Measurements from ENCODE around the gene GSDME.

Gene GSDME

GRCh38 chr7:24777806-24778205 lies 20.5 kb upstream of the GSDME start:
- Histone ChIP-seq H3K4me1 (ENCODE audit: control insufficient read depth, low read length) (no peaks in the 10 kb centered on the region), H3F3A (ENCODE audit: control insufficient read depth, insufficient read depth) (no peaks in the 10 kb centered on the region), H3K79me2 (ENCODE audit: control insufficient read depth, low read length) (no peaks in the 10 kb centered on the region), H3K36me3 (ENCODE audit: control insufficient read depth, low read length) (no peaks in the 10 kb centered on the region), H3K9me2 (replicated peaks; ENCODE audit: control insufficient read depth, low read length) (no peaks in the 10 kb centered on the region), H3K27me3 (ENCODE audit: control insufficient read depth, low read length) (no peaks in the 10 kb centered on the region), H3K4me3 (ENCODE audit: low read length) (no peak overlapping the region), H3K4me2 (ENCODE audit: low read length) (no peak overlapping the region), H3K27ac (ENCODE audit: low read depth, low read length) (no peak overlapping the region), H3K9me3 (ENCODE audit: control insufficient read depth, insufficient read depth, low read length) (no peaks in the 10 kb centered on the region), H4K20me1 (ENCODE audit: control insufficient read depth, insufficient read depth, low read depth, low read length) (no peaks in the 10 kb centered on the region)
- TF ChIP-seq CTCF (IDR thresholded peaks at IDR 0.05; ENCODE audit: low read depth, low read length, poor library complexity, severe bottlenecking) (no peak), EZH2phosphoT487 (IDR thresholded peaks at IDR 0.05; ENCODE audit: borderline replicate concordance, low read length) (no peak)

- no peaks in the 10 kb centered on the region for H3K9me2 ChIP-seq (replicated peaks; ENCODE audit: control insufficient read depth, low read length)
- TF ChIP-seq CTCF (IDR thresholded peaks at IDR 0.05; ENCODE audit: low read depth, low read length, poor library complexity, severe bottlenecking), result no peak
- TF ChIP-seq EZH2phosphoT487 (IDR thresholded peaks at IDR 0.05; ENCODE audit: borderline replicate concordance, low read length), result no peak
- peaks cover 3% of the 10 kb centered on the region; the same call in 1 of the 2 replicates for H3K27me3 ChIP-seq (ENCODE audit: control insufficient read depth, low read length)
- H3K9me3 ChIP-seq (ENCODE audit: control insufficient read depth, insufficient read depth, low read length), result no peaks in the 10 kb centered on the region
- H3K4me1 ChIP-seq (ENCODE audit: control insufficient read depth, low read length), result no peaks in the 10 kb centered on the region
- no peaks in the 10 kb centered on the region for H3K36me3 ChIP-seq (ENCODE audit: control insufficient read depth, low read length)
- no peak overlapping the region for H3K4me2 ChIP-seq (ENCODE audit: low read length)
- no peaks in the 10 kb centered on the region for H3F3A ChIP-seq (ENCODE audit: control insufficient read depth, insufficient read depth)
- H3K4me3 ChIP-seq (ENCODE audit: low read length), result no peak overlapping the region
- H3K79me2 ChIP-seq (ENCODE audit: control insufficient read depth, low read length), result no peaks in the 10 kb centered on the region
- H4K20me1 ChIP-seq (ENCODE audit: control insufficient read depth, insufficient read depth, low read depth, low read length), result no peaks in the 10 kb centered on the region
- no peak overlapping the region for H3K27ac ChIP-seq (ENCODE audit: low read depth, low read length)
Observed at GRCh38 chr7:24773646-24774045, 16.4 kb upstream of the GSDME start.

GRCh38 chr7:24769851-24770250 lies 12.6 kb upstream of the GSDME start:
- no peaks in the 10 kb centered on the region for H3K79me2 ChIP-seq (ENCODE audit: control insufficient read depth, low read length)
- H3K4me2 ChIP-seq (ENCODE audit: low read length), result no peak overlapping the region
- no peak overlapping the region for H3K27ac ChIP-seq (ENCODE audit: low read depth, low read length)
- no peaks in the 10 kb centered on the region for H4K20me1 ChIP-seq (ENCODE audit: control insufficient read depth, insufficient read depth, low read depth, low read length)
- peaks cover 6% of the 10 kb centered on the region; the same call in 1 of the 2 replicates for H3K27me3 ChIP-seq (ENCODE audit: control insufficient read depth, low read length)
- H3F3A ChIP-seq (ENCODE audit: control insufficient read depth, insufficient read depth), result no peaks in the 10 kb centered on the region
- H3K9me2 ChIP-seq (replicated peaks; ENCODE audit: control insufficient read depth, low read length), result no peaks in the 10 kb centered on the region
- no peaks in the 10 kb centered on the region for H3K4me1 ChIP-seq (ENCODE audit: control insufficient read depth, low read length)
- H3K36me3 ChIP-seq (ENCODE audit: control insufficient read depth, low read length), result no peaks in the 10 kb centered on the region
- no peaks in the 10 kb centered on the region for H3K9me3 ChIP-seq (ENCODE audit: control insufficient read depth, insufficient read depth, low read length)
- no peak for TF ChIP-seq CTCF (IDR thresholded peaks at IDR 0.05; ENCODE audit: low read depth, low read length, poor library complexity, severe bottlenecking)
- no peak for TF ChIP-seq EZH2phosphoT487 (IDR thresholded peaks at IDR 0.05; ENCODE audit: borderline replicate concordance, low read length)
- no peak overlapping the region for H3K4me3 ChIP-seq (ENCODE audit: low read length)

All from DOHH2 (cell line).